ENCODE measurements around the gene TNNI3K. TPM values are rescaled to one million over a fixed set of nuclear protein-coding genes. Genes with fewer than 3 reads are reported as not detected.

Gene TNNI3K
- total and polyA plus RNA-seq, 8 donors = 0.34 to 2.2 (median 0.39) TPM; not detected in 2

GRCh38 chr1:74423471-74423870 lies 188.3 kb downstream of the TNNI3K start:
- intact Hi-C loops (cut with DNase I) = no loop called here
- no peak for FAIRE-seq
- WGBS, 2 donors = 74 to 82% methylated on average over 2 of the region's 2 CpGs
- ATAC-seq = no peak
- Histone ChIP-seq H3K4me3 (no peak overlapping the region), H3K27ac (no peak overlapping the region), H3K4me1 (no peaks in the 10 kb centered on the region), H3K36me3 (no peaks in the 10 kb centered on the region), H3K27me3 (no peaks in the 10 kb centered on the region), H3K9me3 (no peaks in the 10 kb centered on the region)
- no peak for TF ChIP-seq CTCF (IDR thresholded peaks at IDR 0.05)
- DNase-seq = no peak

- no peaks in the 10 kb centered on the region for H3K9me3 ChIP-seq
- ATAC-seq (no peak), DNase-seq (no peak), FAIRE-seq (no peak)
- 64 to 74% methylated on average over 6 of the region's 6 CpGs for WGBS, 2 donors
- H3K4me1 ChIP-seq = no peaks in the 10 kb centered on the region
- no peak for TF ChIP-seq CTCF (IDR thresholded peaks at IDR 0.05)
- intact Hi-C loops (cut with DNase I) = no loop called here
- H3K4me3 ChIP-seq = no peak overlapping the region
- H3K27ac ChIP-seq = no peak overlapping the region
- H3K27me3 ChIP-seq = no peaks in the 10 kb centered on the region
- no peaks in the 10 kb centered on the region for H3K36me3 ChIP-seq
These were observed 190.5 kb downstream of the TNNI3K start for GRCh38 chr1:74425676-74426075.

GRCh38 chr1:74426208-74426937 lies 191.2 kb downstream of the TNNI3K start:
- Histone ChIP-seq H3K27me3 (no peaks in the 10 kb centered on the region), H3K4me3 (no peak overlapping the region), H3K27ac (no peak overlapping the region), H3K36me3 (no peaks in the 10 kb centered on the region), H3K4me1 (no peaks in the 10 kb centered on the region), H3K9me3 (no peaks in the 10 kb centered on the region)
- no peak for TF ChIP-seq CTCF (IDR thresholded peaks at IDR 0.05)
- DNase-seq (no peak), FAIRE-seq (no peak), ATAC-seq (no peak)
- WGBS, 2 donors = 40 to 49% methylated on average over 7 of the region's 7 CpGs
- intact Hi-C loops (cut with DNase I) = no loop called here

- no peaks in the 10 kb centered on the region for H3K27me3 ChIP-seq
- intact Hi-C loops (cut with DNase I) = no loop called here
- no peak overlapping the region for H3K4me3 ChIP-seq
- H3K36me3 ChIP-seq = no peaks in the 10 kb centered on the region
- H3K9me3 ChIP-seq = no peaks in the 10 kb centered on the region
- 36 to 38% methylated on average over 1 of the region's 1 CpG for WGBS, 2 donors
- no peak for FAIRE-seq
- no peak for DNase-seq
- no peak overlapping the region for H3K27ac ChIP-seq
- ATAC-seq = no peak
- TF ChIP-seq CTCF (IDR thresholded peaks at IDR 0.05) = no peak
- no peaks in the 10 kb centered on the region for H3K4me1 ChIP-seq
These were observed 192.5 kb downstream of the TNNI3K start for GRCh38 chr1:74427681-74428080.

- H3K4me3 ChIP-seq = no peak overlapping the region
- FAIRE-seq (no peak), ATAC-seq (no peak), DNase-seq (no peak)
- H3K27ac ChIP-seq = no peak overlapping the region
- no peaks in the 10 kb centered on the region for H3K36me3 ChIP-seq
- intact Hi-C loops (cut with DNase I) = no loop called here
- whole genome bisulfite sequencing, 2 donors = 49% methylated on average over 3 of the region's 3 CpGs
- H3K9me3 ChIP-seq = no peaks in the 10 kb centered on the region
- H3K4me1 ChIP-seq = no peaks in the 10 kb centered on the region
- no peak for TF ChIP-seq CTCF (IDR thresholded peaks at IDR 0.05)
- H3K27me3 ChIP-seq = no peaks in the 10 kb centered on the region
These were observed 194.4 kb downstream of the TNNI3K start for GRCh38 chr1:74429580-74429979.
